Upper lobe of right lung (tissue), 1 donor: ENCODE data around the gene ITPK1. TPM values are rescaled to one million over a fixed set of nuclear protein-coding genes. Genes with fewer than 3 reads are reported as not detected.
A peak's percentile ranks its signal among the peaks of the same experiment; 100 is the strongest.

Experiments used
- ATAC-seq: fragments of 200-7000 bp; cut with Tn5 transposase; one replicate; pipeline ENCODE4 v1.9.1; 2020; ENCODE audit warnings: mild to moderate bottlenecking, moderate library complexity
- DNase-seq: peaks from one replicate; pipeline ENCODE4 v3.0.0-alpha.2; 2020
- H3K27ac ChIP-seq: fragments of 200-600 bp; one replicate; pipeline ENCODE4 v1.8.0; 2022
- H3K27me3 ChIP-seq: fragments of 200-600 bp; one replicate; pipeline ENCODE4 v1.8.0; 2022; ENCODE audit warnings: mild to moderate bottlenecking
- H3K36me3 ChIP-seq: fragments of 200-600 bp; one replicate; pipeline ENCODE4 v1.8.0; 2022
- H3K4me1 ChIP-seq: fragments of 200-600 bp; one replicate; pipeline ENCODE4 v1.8.0; 2022
- H3K4me3 ChIP-seq: fragments of 200-600 bp; one replicate; pipeline ENCODE4 v1.8.0; 2022; ENCODE audit warnings: mild to moderate bottlenecking
- H3K9me3 ChIP-seq: fragments of 200-600 bp; one replicate; pipeline ENCODE4 v1.8.0; 2022
- intact Hi-C: fragments of 100-400 bp; cut with DNase I; formaldehyde crosslinking; loops from one replicate; pipeline ENCODE4 v1.11.0; 2022
- total RNA-seq: library from RNA; stranded (reverse); fragmentation: NEBNext Ultra II Directional; extraction: Animal tissue kit (Norgen Biotek cat#: 25700); gene quantifications from one replicate; pipeline ENCODE4 v1.2.1, GENCODE V29; 2021
- TF ChIP-seq, protein P1 (sequence below): fragments of 200-600 bp; IDR thresholded peaks from one replicate; pipeline ENCODE4 v1.8.0; 2022; ENCODE audit warnings: antibody characterized with exemption
- donor health status: DM: no; HTN: yes; CAD: no; lungs with severe emphysema.

ITPK1 gene
- total RNA-seq, 1 donor from 2014 or later = 96.9 TPM

GRCh38 chr14:92914087-92914656 is 201.6 kb downstream of the ITPK1 start:
- H3K36me3 ChIP-seq = no peaks in the 10 kb centered on the region
- peak; percentile 45 for ATAC-seq
- H3K4me3 ChIP-seq = no peak overlapping the region
- no peak overlapping the region for H3K27ac ChIP-seq
- no peaks in the 10 kb centered on the region for H3K4me1 ChIP-seq
- no peaks in the 10 kb centered on the region for H3K9me3 ChIP-seq
- no peaks in the 10 kb centered on the region for H3K27me3 ChIP-seq
- TF ChIP-seq, protein P1, sequence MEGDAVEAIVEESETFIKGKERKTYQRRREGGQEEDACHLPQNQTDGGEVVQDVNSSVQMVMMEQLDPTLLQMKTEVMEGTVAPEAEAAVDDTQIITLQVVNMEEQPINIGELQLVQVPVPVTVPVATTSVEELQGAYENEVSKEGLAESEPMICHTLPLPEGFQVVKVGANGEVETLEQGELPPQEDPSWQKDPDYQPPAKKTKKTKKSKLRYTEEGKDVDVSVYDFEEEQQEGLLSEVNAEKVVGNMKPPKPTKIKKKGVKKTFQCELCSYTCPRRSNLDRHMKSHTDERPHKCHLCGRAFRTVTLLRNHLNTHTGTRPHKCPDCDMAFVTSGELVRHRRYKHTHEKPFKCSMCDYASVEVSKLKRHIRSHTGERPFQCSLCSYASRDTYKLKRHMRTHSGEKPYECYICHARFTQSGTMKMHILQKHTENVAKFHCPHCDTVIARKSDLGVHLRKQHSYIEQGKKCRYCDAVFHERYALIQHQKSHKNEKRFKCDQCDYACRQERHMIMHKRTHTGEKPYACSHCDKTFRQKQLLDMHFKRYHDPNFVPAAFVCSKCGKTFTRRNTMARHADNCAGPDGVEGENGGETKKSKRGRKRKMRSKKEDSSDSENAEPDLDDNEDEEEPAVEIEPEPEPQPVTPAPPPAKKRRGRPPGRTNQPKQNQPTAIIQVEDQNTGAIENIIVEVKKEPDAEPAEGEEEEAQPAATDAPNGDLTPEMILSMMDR = no peak
- intact Hi-C loops = no loop called here
- DNase-seq = no peak

DNA sequence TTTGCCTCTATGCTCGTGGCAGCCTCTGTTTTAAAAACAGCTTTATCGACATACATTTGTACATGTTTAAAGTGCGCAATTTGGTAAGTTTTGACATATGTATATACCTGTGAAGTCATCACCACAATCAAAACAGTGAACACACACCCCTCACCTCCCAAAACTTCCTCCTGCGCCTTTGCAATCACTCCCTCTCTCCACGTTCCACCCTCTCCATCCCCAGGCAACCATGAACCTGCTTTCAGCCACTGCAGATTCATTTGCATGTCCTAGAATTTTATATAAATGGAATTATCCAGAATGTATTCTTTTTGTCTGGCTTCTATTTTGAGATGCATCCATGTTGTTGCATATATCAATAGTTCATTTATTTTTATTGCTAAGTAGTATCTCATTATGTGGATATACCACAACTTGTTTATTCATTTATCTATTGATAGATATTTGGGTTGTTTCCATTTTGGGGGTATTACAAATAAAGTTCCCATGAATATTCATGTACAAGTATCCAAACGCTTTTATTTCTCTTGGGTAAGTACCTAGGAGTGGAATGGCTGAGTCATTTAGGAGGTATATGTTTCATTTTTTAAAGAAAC is 208.3 kb downstream of the ITPK1 start:
- H3K4me3 ChIP-seq = no peak overlapping the region
- ATAC-seq (no peak), DNase-seq (no peak)
- H3K27ac ChIP-seq = no peak overlapping the region
- intact Hi-C loops = no loop called here
- H3K9me3 ChIP-seq = no peaks in the 10 kb centered on the region
- peaks cover 10% of the 10 kb centered on the region for H3K27me3 ChIP-seq
- H3K4me1 ChIP-seq = no peaks in the 10 kb centered on the region
- TF ChIP-seq, protein P1 = no peak
- no peaks in the 10 kb centered on the region for H3K36me3 ChIP-seq

DNA sequence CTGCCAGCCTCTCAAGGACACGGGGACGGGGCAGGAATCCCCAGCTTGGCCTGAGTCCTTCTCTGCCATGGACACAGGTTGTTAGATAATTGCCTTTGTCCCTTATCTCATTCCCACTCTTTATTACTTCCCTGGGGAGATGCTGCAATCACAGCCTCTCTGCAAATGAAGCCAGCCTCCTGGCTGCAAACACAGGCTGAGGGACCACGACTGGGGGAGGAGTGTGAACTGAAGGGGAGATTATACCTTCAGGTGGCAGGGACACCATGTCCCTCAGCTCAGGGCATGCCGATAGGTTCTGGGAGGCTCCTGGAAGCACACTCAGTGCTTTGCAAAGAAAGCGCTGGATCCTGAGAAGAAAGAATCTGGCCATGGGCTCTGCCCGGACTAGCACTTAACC is 208.9 kb downstream of the ITPK1 start:
- no peaks in the 10 kb centered on the region for H3K36me3 ChIP-seq
- H3K4me1 ChIP-seq = no peaks in the 10 kb centered on the region
- no peaks in the 10 kb centered on the region for H3K9me3 ChIP-seq
- intact Hi-C loops = no loop called here
- H3K27ac ChIP-seq = no peak overlapping the region
- TF ChIP-seq, protein P1 = no peak
- DNase-seq = no peak
- H3K4me3 ChIP-seq = no peak overlapping the region
- ATAC-seq = no peak
- peaks cover 11% of the 10 kb centered on the region for H3K27me3 ChIP-seq

DNA sequence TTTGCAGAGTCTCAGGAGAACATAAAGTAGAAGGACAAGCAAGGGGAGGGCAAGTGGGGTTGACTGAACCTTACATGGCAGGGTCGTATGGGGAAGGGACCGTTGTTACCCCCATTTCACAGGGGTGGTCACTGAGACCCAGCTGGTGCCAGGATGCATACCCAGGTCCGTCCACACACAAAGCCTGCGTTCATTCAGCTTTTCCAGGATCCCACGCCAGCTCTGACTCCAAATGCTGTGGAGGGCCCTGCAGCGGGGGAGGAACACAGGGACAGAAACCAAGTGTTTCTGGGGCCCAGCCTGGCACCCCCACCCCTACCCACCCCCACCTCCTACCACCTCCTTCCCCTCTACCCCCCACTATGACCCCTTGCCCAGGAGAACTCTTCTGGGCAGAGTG is 209.3 kb downstream of the ITPK1 start:
- Histone ChIP-seq H3K4me1 (no peaks in the 10 kb centered on the region), H3K9me3 (no peaks in the 10 kb centered on the region), H3K27ac (no peak overlapping the region), H3K27me3 (peaks cover 15% of the 10 kb centered on the region), H3K4me3 (no peak overlapping the region), H3K36me3 (no peaks in the 10 kb centered on the region)
- no peak for DNase-seq
- intact Hi-C loops = no loop called here
- TF ChIP-seq, protein P1 = no peak
- no peak for ATAC-seq

- Histone ChIP-seq H3K27ac (no peak overlapping the region), H3K4me3 (no peak overlapping the region), H3K9me3 (no peaks in the 10 kb centered on the region), H3K4me1 (no peaks in the 10 kb centered on the region), H3K27me3 (peaks cover 16% of the 10 kb centered on the region), H3K36me3 (no peaks in the 10 kb centered on the region)
- DNase-seq (no peak), ATAC-seq (no peak)
- TF ChIP-seq, protein P1 = no peak
- intact Hi-C loops = no loop called here
Observed at GRCh38 chr14:92905667-92906066, 210.1 kb downstream of the ITPK1 start.

DNA sequence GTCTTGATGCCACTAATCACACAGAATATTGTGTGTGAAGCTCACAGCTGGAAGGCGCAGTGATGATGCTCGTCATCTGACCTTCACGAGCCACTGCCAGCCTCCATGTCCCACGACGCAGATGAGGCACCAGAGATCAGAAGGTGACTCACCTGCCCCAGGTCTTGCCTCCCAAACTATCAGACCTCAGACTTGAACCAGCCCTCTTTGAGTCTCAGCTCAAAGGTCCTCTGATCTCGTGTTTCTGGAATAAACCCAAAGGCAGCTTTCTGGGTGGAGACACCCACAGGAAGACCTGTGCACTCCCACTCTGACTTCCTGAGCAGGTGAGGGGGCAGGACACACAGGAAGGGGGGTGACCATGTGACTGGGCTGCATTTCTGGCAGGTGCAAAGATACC is 212.4 kb downstream of the ITPK1 start:
- intact Hi-C loops = no loop called here
- H3K27me3 ChIP-seq = peaks cover 16% of the 10 kb centered on the region
- H3K9me3 ChIP-seq = no peaks in the 10 kb centered on the region
- H3K36me3 ChIP-seq = no peaks in the 10 kb centered on the region
- ATAC-seq (no peak), DNase-seq (no peak)
- TF ChIP-seq, protein P1 = no peak
- no peak overlapping the region for H3K4me3 ChIP-seq
- H3K27ac ChIP-seq = no peak overlapping the region
- no peaks in the 10 kb centered on the region for H3K4me1 ChIP-seq
